ENCODE measurements around the gene SPATA33.

- TF ChIP-seq CTCF (IDR thresholded peaks at IDR 0.05) (no peak), EZH2 (IDR thresholded peaks at IDR 0.05; ENCODE audit: borderline replicate concordance, insufficient read depth, low read depth, low read length, poor library complexity, severe bottlenecking) (no peak)
Measured at GRCh38 chr16:89612415-89613166, 45.0 kb upstream of the SPATA33 start.

Measured in B cell (primary cell).